Measurements from ENCODE around the gene PLXNA1. TPM values are rescaled to one million over a fixed set of nuclear protein-coding genes. Genes with fewer than 3 reads are reported as not detected.

PLXNA1 gene
- total RNA-seq, 2 experiments from 2014 or later: 4.6 to 15.0 TPM

DNA sequence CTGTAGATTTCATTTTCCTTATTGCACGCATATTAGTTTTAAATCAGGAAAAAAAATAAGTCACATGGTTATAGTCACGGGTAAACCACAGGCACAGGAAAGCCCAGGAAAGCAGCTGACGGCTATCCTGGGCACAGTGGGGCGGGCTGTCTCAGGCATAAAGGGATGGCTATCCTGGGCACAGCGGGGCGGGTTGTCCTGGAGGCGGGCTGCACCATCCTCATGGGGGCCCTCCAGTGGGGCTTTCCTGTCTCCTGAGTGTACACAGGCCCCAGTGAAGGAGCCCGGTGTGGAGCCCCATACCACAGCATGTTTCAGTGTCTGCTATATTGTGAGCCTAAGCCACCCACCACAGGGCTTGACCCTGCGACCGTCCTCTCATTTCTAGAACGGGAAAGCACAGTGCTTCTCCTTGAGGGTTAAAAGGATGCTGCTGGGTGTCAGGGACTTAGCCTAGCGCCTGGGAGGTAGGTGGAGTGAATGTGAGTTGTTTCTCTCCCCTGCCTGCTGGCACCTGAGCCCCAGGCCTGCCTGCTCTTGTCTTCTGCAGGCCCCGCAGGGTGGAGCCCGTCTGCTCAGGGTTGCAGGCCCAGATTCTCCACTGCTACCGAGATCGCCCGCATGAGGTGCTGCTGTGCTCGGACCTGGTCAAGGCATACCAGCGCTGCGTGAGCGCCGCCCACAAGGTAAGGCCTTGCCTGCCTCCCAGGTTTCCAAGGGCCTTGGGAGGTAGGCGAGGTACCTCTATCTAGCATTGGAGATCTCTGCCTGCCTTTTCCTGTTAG lies 25.9 kb upstream of the PLXNA1 start:
- H3K4me3 Mint-ChIP-seq: no peak overlapping the region

DNA sequence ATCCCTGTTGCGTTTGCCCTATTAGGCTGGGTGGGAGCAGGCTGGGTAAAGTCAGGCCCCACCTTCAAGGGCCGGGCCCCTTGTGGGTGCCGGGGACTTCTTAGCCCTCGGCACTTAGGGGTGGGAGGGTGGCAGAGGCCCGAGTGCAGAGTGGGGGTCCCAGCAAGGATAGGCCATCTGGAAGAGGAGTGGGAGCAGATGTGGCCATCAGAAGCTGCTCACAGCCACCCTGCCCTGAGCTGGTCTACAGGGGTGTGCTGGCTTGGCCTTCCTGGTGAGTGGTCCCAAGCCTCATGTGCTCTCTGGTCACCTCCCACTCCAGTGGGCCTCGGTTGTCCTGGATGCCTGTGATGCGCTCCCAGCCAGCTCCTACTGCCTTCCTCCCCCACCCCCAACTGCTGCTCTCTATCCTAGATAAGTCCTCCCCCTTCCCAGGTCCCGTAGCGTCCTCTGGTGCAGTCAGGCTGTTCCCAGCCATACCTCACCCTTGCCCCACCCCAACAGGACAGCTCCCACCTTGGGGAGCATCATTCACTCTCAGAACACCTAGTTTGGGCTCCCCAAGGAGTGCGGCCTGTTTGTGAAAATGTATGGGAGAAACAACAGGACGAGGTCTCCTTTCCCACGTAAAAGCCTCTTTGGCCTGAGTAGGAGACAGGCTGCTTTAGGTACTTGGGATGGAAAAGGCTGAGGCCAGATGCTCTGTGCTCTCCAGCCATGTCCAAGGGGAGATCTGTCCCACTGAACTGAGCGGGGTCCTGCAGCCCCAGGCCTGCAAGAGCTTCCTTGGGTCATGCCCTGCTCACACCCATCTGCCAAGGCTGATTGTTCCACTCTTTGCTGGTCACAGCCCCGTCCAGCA lies 24.9 kb upstream of the PLXNA1 start:
- Mint-ChIP-seq H3K9me3 (ENCODE audit: low read depth) (no peaks in the 10 kb centered on the region), H3K27ac (no peak overlapping the region), H3K4me1 (no peaks in the 10 kb centered on the region), H3K27me3 (no peaks in the 10 kb centered on the region), H3K36me3 (no peaks in the 10 kb centered on the region), H3K4me3 (no peak overlapping the region)
- ATAC-seq (no peak), DNase-seq (no peak)
- CTCF ChIA-PET: no interaction called here

More for the DNA sequence above, 25.9 kb upstream of the PLXNA1 start:
- H3K4me1 Mint-ChIP-seq: no peaks in the 10 kb centered on the region
- no peak overlapping the region for H3K27ac Mint-ChIP-seq
- ATAC-seq (no peak), DNase-seq (no peak)
- H3K36me3 Mint-ChIP-seq: no peaks in the 10 kb centered on the region
- no peaks in the 10 kb centered on the region for H3K27me3 Mint-ChIP-seq
- CTCF ChIA-PET: no interaction called here
- no peaks in the 10 kb centered on the region for H3K9me3 Mint-ChIP-seq (ENCODE audit: low read depth)

DNA sequence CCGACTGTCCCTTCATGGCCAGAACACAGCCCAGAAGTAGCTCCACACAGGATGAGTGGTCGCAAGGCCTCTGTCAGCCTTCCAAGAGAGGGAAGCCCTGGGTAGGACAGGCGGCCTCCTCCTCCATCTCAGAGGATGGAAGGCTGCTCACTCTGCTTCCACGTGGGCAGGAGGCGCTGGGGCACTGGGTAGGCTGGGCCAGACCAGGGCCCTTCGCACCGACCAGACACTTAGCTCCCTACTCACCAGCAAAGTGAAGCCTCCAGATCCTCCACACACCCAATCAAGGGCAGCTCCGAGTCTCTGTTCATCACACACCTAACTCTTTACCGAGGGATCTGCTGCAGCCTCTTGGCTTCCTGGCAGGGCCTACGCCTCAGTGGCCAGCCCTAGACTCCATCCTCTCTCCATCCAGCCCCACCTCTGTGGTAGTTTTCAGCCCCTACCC lies 24.3 kb upstream of the PLXNA1 start:
- no peaks in the 10 kb centered on the region for H3K36me3 Mint-ChIP-seq
- ATAC-seq (no peak), DNase-seq (no peak)
- no peaks in the 10 kb centered on the region for H3K9me3 Mint-ChIP-seq (ENCODE audit: low read depth)
- no peak overlapping the region for H3K27ac Mint-ChIP-seq
- no peaks in the 10 kb centered on the region for H3K27me3 Mint-ChIP-seq
- CTCF ChIA-PET: no interaction called here
- no peaks in the 10 kb centered on the region for H3K4me1 Mint-ChIP-seq
- H3K4me3 Mint-ChIP-seq: no peak overlapping the region

DNA sequence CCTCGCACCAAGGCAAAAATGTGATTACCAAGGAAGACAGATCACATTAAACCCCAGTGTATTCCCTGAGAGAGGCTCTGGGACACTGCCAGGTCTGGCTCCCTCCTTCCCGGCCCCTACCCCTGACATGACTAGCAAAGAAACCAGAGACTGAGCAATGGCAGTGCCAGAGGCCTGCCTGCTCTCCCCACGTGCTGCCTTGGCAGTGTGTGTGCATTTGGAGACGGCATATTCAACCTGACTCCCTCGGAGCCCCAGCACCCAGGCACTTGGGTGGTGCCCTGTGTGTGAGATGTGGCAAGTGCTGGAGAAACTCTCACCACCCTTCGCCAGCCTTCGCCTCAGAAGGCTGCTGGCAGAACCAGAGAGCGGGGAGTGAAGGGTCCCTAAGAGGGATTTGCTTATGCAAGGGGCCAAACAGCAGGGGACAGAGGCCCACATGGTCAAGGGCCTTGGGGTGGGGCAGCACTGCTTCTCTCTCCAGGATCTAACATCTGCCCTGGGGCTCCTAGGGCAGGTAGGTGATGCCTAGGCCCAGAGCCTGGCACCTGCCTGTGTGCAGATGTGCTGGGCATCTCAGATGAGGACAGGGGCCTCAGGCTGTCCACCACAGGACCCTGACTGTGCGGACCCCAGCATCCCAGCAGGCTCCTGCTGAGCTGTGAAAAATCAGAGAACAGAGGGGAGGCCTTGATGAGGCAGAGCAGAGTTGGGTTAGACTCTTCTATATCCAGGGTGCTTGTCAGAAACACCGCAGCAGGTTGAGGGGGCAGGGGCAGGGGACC lies 23.6 kb upstream of the PLXNA1 start:
- no peak for ATAC-seq
- Mint-ChIP-seq H3K36me3 (no peaks in the 10 kb centered on the region), H3K4me3 (no peak overlapping the region), H3K4me1 (no peaks in the 10 kb centered on the region), H3K9me3 (ENCODE audit: low read depth) (no peaks in the 10 kb centered on the region), H3K27ac (no peak overlapping the region), H3K27me3 (no peaks in the 10 kb centered on the region)
- DNase-seq: no peak
- CTCF ChIA-PET: no interaction called here

DNA sequence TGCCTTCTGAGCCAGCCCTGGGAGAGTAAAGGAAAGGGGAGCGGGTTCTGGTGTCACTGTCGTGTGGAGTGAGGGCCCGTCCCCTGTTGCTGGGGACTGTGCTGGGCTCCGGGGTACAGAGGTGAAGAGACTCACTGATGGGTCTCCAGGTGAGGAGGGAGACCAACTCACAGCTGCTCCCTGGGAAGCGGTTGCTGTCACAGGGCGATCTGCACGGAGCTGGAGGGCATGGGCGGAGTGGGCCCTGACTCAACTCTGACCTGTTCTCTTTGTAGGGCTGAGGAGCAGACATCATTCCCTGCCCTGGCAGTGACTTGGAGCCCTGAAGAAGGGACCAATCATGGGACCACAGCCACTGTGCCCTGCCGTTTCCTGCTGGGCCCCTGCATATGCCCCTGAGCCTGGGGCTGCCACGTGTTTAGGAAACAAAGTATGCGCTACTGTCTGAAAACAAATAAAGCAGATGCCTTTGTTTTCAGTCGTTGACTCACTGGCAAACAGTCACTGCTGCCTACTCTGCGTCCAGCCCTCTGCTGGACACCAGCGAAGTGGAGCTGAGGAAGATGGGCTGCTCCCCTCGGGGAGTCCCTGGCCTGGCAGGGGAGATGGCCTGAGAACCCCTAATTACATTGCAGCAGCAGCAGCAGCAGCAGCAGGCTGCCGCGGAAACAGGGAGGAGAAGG lies 22.9 kb upstream of the PLXNA1 start:
- no peak for ATAC-seq
- no peak overlapping the region for H3K27ac Mint-ChIP-seq

DNA sequence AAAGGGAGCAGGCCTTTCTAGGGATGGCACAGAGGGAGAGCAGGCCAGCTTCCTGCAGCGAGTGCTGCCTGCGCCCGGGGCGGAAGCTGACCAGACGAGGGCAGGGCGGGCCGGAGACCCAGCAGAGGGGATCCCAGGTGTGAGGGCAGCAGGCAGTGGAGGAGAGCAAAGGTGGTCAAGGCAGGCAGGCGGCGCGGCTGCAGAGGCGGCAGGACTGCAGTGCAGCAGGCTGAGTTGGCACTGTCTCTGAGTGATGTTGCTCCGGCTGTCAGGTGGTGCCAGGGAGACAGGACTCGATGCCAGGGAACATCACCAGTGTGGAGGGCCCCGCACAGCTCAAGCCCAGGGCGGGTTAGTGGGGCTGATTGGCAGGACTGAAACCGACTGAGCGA lies 22.3 kb upstream of the PLXNA1 start:
- CTCF ChIA-PET: interaction anchor here (1.0 kb wide), 1 partner anchor 22 kb away, joined by 3 read pairs; no protein-coding TSS in a partner anchor
- Mint-ChIP-seq H3K4me3 (no peak overlapping the region), H3K27ac (no peak overlapping the region), H3K27me3 (no peaks in the 10 kb centered on the region), H3K36me3 (no peaks in the 10 kb centered on the region), H3K4me1 (no peaks in the 10 kb centered on the region), H3K9me3 (ENCODE audit: low read depth) (no peaks in the 10 kb centered on the region)
- DNase-seq (no peak), ATAC-seq (no peak)

More for the DNA sequence above, 22.9 kb upstream of the PLXNA1 start:
- H3K4me3 Mint-ChIP-seq: no peak overlapping the region
- no peaks in the 10 kb centered on the region for H3K9me3 Mint-ChIP-seq (ENCODE audit: low read depth)
- no peaks in the 10 kb centered on the region for H3K4me1 Mint-ChIP-seq
- no peaks in the 10 kb centered on the region for H3K36me3 Mint-ChIP-seq
- CTCF ChIA-PET: no interaction called here
- DNase-seq: no peak
- H3K27me3 Mint-ChIP-seq: no peaks in the 10 kb centered on the region

DNA sequence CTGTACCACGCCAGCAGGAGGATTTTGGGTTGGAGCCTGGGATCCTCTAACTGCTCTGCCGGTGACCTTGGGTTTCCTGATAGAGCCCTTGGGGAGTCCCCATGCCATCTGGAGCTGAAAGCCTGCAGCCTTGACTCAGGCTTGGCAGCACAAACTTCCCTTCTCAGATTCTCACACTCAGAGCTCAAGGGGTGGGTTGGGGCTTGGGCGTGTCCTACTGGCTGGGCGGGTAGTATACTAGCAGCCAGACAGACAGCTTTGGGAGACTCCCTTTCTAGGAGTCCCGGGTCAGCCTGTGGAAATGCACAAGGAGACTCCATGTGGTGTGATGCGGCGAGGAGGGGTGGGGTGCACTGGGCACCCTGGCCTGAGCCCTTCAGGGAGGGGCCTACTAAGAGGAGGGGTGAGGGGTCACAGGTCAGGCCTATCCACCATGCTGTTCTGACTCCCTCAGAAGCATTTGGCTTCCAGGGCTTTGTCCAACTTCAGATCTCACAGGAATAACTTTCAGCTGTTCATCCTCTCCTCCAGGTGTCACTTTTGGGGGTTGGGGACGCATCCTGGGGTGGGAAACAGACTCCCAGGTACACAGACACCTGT lies 21.6 kb upstream of the PLXNA1 start:
- H3K36me3 Mint-ChIP-seq: no peaks in the 10 kb centered on the region
- no peak for DNase-seq

DNA sequence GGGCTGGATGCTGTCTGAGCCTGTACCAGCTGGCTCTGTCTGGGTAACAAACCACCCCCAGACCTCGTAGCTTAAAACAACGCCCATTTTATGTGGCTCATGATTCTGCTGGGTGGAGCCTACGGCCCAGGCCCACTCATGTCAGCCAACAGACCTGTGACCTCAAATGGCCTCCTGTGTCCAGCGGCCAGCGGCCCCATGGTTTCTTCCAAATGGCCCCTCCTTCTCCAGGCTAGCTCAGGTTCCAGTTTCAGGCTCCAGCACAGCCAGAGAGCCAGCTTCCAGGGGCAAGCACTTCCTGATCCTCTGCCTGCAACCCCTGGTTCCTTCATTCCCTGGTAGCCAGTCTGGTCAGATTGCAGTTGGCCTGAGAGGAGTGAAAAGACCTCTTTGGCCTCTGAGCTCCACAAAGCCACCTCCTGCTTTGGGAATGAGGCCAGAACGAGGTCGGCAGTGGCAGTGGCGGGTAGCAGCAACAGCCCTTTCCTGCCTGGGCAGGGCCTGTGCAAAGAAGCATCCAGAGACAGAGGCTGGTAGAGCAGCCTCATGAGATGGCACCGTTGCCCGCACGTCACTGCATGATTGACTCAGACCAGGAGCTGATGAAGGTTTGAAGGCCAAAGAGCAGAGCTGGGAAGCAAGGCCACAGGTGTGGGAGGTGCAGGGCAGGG lies 21.0 kb upstream of the PLXNA1 start:
- H3K27me3 Mint-ChIP-seq: no peaks in the 10 kb centered on the region
- H3K4me3 Mint-ChIP-seq: no peak overlapping the region
- no peaks in the 10 kb centered on the region for H3K36me3 Mint-ChIP-seq
- peaks cover 3% of the 10 kb centered on the region for H3K4me1 Mint-ChIP-seq
- H3K9me3 Mint-ChIP-seq (ENCODE audit: low read depth): no peaks in the 10 kb centered on the region
- CTCF ChIA-PET: interaction anchor here (1.0 kb wide), 1 partner anchor 20 kb away, joined by 3 read pairs; no protein-coding TSS in a partner anchor
- no peak for DNase-seq
- no peak for ATAC-seq
- no peak overlapping the region for H3K27ac Mint-ChIP-seq

More for the DNA sequence above, 21.6 kb upstream of the PLXNA1 start:
- Mint-ChIP-seq H3K27ac (no peak overlapping the region), H3K4me3 (no peak overlapping the region), H3K9me3 (ENCODE audit: low read depth) (no peaks in the 10 kb centered on the region), H3K4me1 (peaks cover 3% of the 10 kb centered on the region), H3K27me3 (no peaks in the 10 kb centered on the region)
- CTCF ChIA-PET: interaction anchor here (1.0 kb wide), 1 partner anchor 21 kb away, joined by 3 read pairs; no protein-coding TSS in a partner anchor
- ATAC-seq: no peak

DNA sequence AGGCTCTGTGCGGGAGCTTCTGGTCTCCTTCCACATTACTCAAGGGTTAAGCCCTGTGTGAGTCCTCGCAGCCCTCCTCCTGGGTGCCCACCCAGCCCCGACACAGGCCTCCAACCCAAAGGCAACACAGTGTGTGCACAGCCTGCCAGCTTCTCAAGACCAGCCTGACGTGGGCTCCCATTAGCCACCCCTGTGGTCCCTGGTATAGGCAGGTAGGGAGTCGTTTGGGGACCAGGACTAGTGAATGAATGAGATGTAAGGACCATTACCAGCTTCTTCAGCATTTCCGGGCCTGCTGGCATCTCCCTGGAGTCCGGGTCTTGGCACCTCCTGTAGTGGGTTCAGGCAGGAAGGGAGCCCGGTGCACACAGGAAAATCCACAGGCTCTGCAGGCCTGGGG lies 20.2 kb upstream of the PLXNA1 start:
- Mint-ChIP-seq H3K4me3 (no peak overlapping the region), H3K27me3 (no peaks in the 10 kb centered on the region), H3K9me3 (ENCODE audit: low read depth) (no peaks in the 10 kb centered on the region), H3K4me1 (peaks cover 3% of the 10 kb centered on the region), H3K27ac (no peak overlapping the region), H3K36me3 (no peaks in the 10 kb centered on the region)
- CTCF ChIA-PET: no interaction called here
- ATAC-seq (no peak), DNase-seq (no peak)

DNA sequence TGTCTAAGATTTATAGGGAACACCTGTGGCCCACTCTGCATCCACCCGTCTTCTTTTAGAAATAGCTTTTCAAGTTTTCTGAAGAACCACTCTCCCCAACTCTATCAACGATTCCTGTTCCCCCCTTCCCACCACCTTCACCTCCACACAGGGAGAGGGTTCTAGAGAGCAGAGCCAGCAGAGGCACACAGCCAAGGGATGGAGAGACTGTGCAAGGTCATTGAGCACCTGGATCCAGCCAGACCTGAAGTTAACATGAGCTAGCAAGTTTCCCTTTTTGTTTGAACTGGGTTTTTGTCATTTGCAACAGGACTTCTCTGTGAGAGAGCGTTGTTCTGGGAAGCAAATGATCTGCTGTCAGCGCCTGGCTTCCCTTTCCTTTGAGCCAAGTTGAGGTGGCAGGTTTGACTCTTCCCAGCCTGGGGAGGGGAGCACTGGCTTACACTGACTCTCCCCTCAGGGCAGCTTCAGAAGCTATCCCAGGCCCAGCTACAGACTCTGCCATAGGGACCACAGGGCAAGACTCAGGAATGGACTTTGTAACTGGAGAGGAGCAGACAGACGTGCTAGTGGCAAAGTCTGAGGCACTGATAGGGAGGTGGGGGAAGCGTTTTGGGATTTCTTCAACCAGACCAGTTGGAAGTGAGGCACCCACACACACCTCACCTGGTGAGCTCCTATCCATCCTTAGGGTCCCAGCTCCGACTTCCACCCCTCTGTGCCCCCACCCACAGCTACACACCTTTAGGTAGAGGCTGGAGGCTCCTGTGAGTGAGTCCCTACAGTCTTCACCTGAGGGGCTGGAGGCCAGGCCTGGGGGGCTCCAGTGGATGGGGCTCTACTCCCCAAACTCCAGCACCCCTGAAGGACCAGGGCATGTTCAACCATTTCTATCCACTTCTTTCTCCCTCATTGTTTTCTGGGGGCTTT lies 19.4 kb upstream of the PLXNA1 start:
- DNase-seq (no peak), ATAC-seq (no peak)
- H3K27me3 Mint-ChIP-seq: no peaks in the 10 kb centered on the region
- H3K9me3 Mint-ChIP-seq (ENCODE audit: low read depth): no peaks in the 10 kb centered on the region
- peaks cover 3% of the 10 kb centered on the region for H3K4me1 Mint-ChIP-seq
- no peak overlapping the region for H3K4me3 Mint-ChIP-seq
- H3K27ac Mint-ChIP-seq: no peak overlapping the region
- CTCF ChIA-PET: no interaction called here
- no peaks in the 10 kb centered on the region for H3K36me3 Mint-ChIP-seq

DNA sequence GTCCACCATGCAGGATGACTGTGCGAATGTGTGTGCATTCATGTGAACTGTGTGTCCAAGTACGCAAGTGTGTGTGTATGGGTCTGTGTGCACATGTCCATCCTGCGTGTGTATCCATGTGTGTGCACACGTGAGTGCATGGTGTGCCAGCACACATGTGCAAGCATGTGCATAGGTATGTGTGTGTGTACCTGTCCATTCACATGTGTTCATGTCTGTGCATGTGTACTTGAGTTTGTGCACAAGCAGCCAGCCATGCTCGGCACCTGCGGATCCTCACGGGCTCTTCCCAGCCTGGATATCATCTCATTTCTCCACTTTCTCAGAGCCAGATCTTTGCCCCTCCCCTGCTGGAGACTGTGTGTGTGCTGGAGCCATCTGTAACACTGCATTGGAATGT lies 18.7 kb upstream of the PLXNA1 start:
- Mint-ChIP-seq H3K4me3 (no peak overlapping the region), H3K27me3 (peaks cover 3% of the 10 kb centered on the region), H3K27ac (no peak overlapping the region), H3K9me3 (ENCODE audit: low read depth) (no peaks in the 10 kb centered on the region), H3K36me3 (no peaks in the 10 kb centered on the region), H3K4me1 (peaks cover 3% of the 10 kb centered on the region)
- CTCF ChIA-PET: no interaction called here
- ATAC-seq: no peak
- no peak for DNase-seq
